ENCODE data around the gene SLC6A12. TPM values are rescaled to one million over a fixed set of nuclear protein-coding genes. Genes with fewer than 3 reads are reported as not detected.

The SLC6A12 gene
- total RNA-seq, 1 donor from 2014 or later = 3.0 TPM

GRCh38 chr12:168763-169525 lies 45.0 kb downstream of the SLC6A12 start:
- Mint-ChIP-seq H3K4me3 (no peak overlapping the region), H3K27ac (peak overlapping the region; percentile 37), H3K4me1 (ENCODE audit: unreplicated experiment) (peaks cover 40% of the 10 kb centered on the region), H3K9me3 (no peaks in the 10 kb centered on the region), H3K27me3 (peaks cover 31% of the 10 kb centered on the region), H3K36me3 (no peaks in the 10 kb centered on the region)
- no peak for TF ChIP-seq CTCF (conservative IDR thresholded peaks at IDR 0.05)
- DNase-seq (ENCODE audit: extremely low spot score, unreplicated experiment) = no peak

- Mint-ChIP-seq H3K27ac (peak overlapping the region; percentile 34), H3K4me3 (peak overlapping the region; percentile 39), H3K36me3 (no peaks in the 10 kb centered on the region), H3K27me3 (peaks cover 27% of the 10 kb centered on the region), H3K4me1 (ENCODE audit: unreplicated experiment) (peaks cover 40% of the 10 kb centered on the region), H3K9me3 (no peaks in the 10 kb centered on the region)
- TF ChIP-seq CTCF (conservative IDR thresholded peaks at IDR 0.05) = no peak
- DNase-seq (ENCODE audit: extremely low spot score, unreplicated experiment) = no peak
Observed at GRCh38 chr12:167959-168600, 45.9 kb downstream of the SLC6A12 start.

GRCh38 chr12:166425-167075 lies 47.4 kb downstream of the SLC6A12 start:
- Mint-ChIP-seq H3K27me3 (peaks cover 38% of the 10 kb centered on the region), H3K36me3 (no peaks in the 10 kb centered on the region), H3K4me1 (ENCODE audit: unreplicated experiment) (peaks cover 35% of the 10 kb centered on the region), H3K4me3 (no peak overlapping the region), H3K27ac (peak overlapping the region; percentile 60), H3K9me3 (no peaks in the 10 kb centered on the region)
- DNase-seq (ENCODE audit: extremely low spot score, unreplicated experiment) = no peak
- no peak for TF ChIP-seq CTCF (conservative IDR thresholded peaks at IDR 0.05)

- H3K4me1 Mint-ChIP-seq (ENCODE audit: unreplicated experiment) = peaks cover 35% of the 10 kb centered on the region
- no peak for TF ChIP-seq CTCF (conservative IDR thresholded peaks at IDR 0.05)
Observed at GRCh38 chr12:165862-166368, 48.0 kb downstream of the SLC6A12 start.

GRCh38 chr12:164207-164606 lies 49.8 kb downstream of the SLC6A12 start:
- H3K27me3 Mint-ChIP-seq = peaks cover 48% of the 10 kb centered on the region
- peaks cover 21% of the 10 kb centered on the region for H3K4me1 Mint-ChIP-seq (ENCODE audit: unreplicated experiment)
- no peak overlapping the region for H3K4me3 Mint-ChIP-seq
- H3K36me3 Mint-ChIP-seq = no peaks in the 10 kb centered on the region
- no peaks in the 10 kb centered on the region for H3K9me3 Mint-ChIP-seq
- no peak for TF ChIP-seq CTCF (conservative IDR thresholded peaks at IDR 0.05)
- H3K27ac Mint-ChIP-seq = no peak overlapping the region
- no peak for DNase-seq (ENCODE audit: extremely low spot score, unreplicated experiment)

More at GRCh38 chr12:165862-166368, 48.0 kb downstream of the SLC6A12 start:
- Mint-ChIP-seq H3K4me3 (no peak overlapping the region), H3K9me3 (no peaks in the 10 kb centered on the region), H3K27me3 (peaks cover 44% of the 10 kb centered on the region), H3K27ac (no peak overlapping the region), H3K36me3 (no peaks in the 10 kb centered on the region)
- no peak for DNase-seq (ENCODE audit: extremely low spot score, unreplicated experiment)
